Immature natural killer cell (primary cell): ENCODE data around the gene KANSL1. TPM values are rescaled to one million over a fixed set of nuclear protein-coding genes. Genes with fewer than 3 reads are reported as not detected.
"Not testable (repeated sequence)": the region's sequence is repeated elsewhere in the genome, so short reads cannot be mapped to it uniquely, and the experiment has no call there.

ENCODE experiments used
- DNase-seq, 3 donors: peaks; one replicate each; pipeline ENCODE4 v3.0.0; 2022; ENCODE audit warnings: mixed read lengths in 1 of 3
- H3K27ac Mint-ChIP-seq, 6 donors: one replicate each; pipeline ENCODE4 v1.8.0; 2020; ENCODE audit warnings: mixed read lengths in 6 of 6, mild to moderate bottlenecking in 5 of 6, inconsistent platforms in 4 of 6, moderate library complexity in 3 of 6
- H3K27me3 Mint-ChIP-seq, 3 donors: one replicate each; pipeline ENCODE4 v1.8.0; 2020 to 2021; ENCODE audit warnings: low read depth in 3 of 3, mild to moderate bottlenecking in 3 of 3, mixed read lengths in 3 of 3, moderate library complexity in 3 of 3, inconsistent platforms in 1 of 3
- H3K36me3 Mint-ChIP-seq, 3 donors: one replicate each; pipeline ENCODE4 v1.8.0; 2020; ENCODE audit warnings: mixed read lengths in 3 of 3, inconsistent platforms in 2 of 3, mild to moderate bottlenecking in 2 of 3
- H3K4me1 Mint-ChIP-seq, 2 donors: one replicate each; pipeline ENCODE4 v1.8.0; 2020; ENCODE audit warnings: inconsistent platforms in 2 of 2, mild to moderate bottlenecking in 2 of 2, mixed read lengths in 2 of 2, moderate library complexity in 1 of 2
- H3K4me3 Mint-ChIP-seq, 5 donors: one replicate each; pipeline ENCODE4 v1.8.0; 2020; ENCODE audit warnings: mild to moderate bottlenecking in 5 of 5, mixed read lengths in 5 of 5, inconsistent platforms in 3 of 5, moderate library complexity in 3 of 5
- H3K9me3 Mint-ChIP-seq, 6 donors: one replicate each; pipeline ENCODE4 v1.8.0; 2020; ENCODE audit warnings: mild to moderate bottlenecking in 6 of 6, mixed read lengths in 6 of 6, inconsistent platforms in 4 of 6, moderate library complexity in 3 of 6
- polyA plus RNA-seq, 3 donors: library from polyadenylated mRNA; unstranded; fragments of 300-500 nt; fragmentation: Illumina TruSeq; gene quantifications; one replicate each; pipeline ENCODE4 v1.2.3, GENCODE V29; 2021

KANSL1 gene
- polyA plus RNA-seq, 3 donors from 2014 or later, result 3.3 to 21.9 (median 8.6) TPM

- Mint-ChIP-seq H3K27me3 (no peaks in the 10 kb centered on the region), H3K36me3 (no peaks in the 10 kb centered on the region), H3K4me3 (peak overlapping the region in 4 of 5 donors; percentile 6 to 74 (median 24)), H3K27ac (peak overlapping the region; percentile 34 to 79 (median 58)), H3K9me3 (no peaks in the 10 kb centered on the region), H3K4me1 (peaks cover 89 to 98% of the 10 kb centered on the region in 2 donors)
- no peak for DNase-seq
These were observed 72.7 kb downstream of the KANSL1 start for GRCh38 chr17:46120537-46120936.

- Mint-ChIP-seq H3K27ac (peak overlapping the region in 4 of 6 donors; percentile 8 to 77 (median 68)), H3K36me3 (no peaks in the 10 kb centered on the region), H3K9me3 (no peaks in the 10 kb centered on the region), H3K27me3 (peaks cover 0 to 2% (median 0%) of the 10 kb centered on the region in 3 donors), H3K4me1 (peaks cover 90 to 98% of the 10 kb centered on the region in 2 donors), H3K4me3 (peak overlapping the region in 1 of 5 donors; percentile 39)
- no peak for DNase-seq
These were observed 73.2 kb downstream of the KANSL1 start for GRCh38 chr17:46120078-46120477.

- Mint-ChIP-seq H3K27ac (peak overlapping the region in 4 of 6 donors; percentile 6 to 46 (median 44)), H3K36me3 (no peaks in the 10 kb centered on the region), H3K9me3 (no peaks in the 10 kb centered on the region), H3K4me3 (peak overlapping the region in 1 of 5 donors; percentile 19), H3K4me1 (peaks cover 92 to 98% of the 10 kb centered on the region in 2 donors), H3K27me3 (peaks cover 0 to 3% (median 0%) of the 10 kb centered on the region in 3 donors)
- DNase-seq, result no peak
These were observed 74.3 kb downstream of the KANSL1 start for GRCh38 chr17:46118964-46119363.

GRCh38 chr17:46117850-46118696, 75.2 kb downstream of the KANSL1 start:
- H3K36me3 Mint-ChIP-seq, result no peaks in the 10 kb centered on the region
- DNase-seq, result no peak
- peaks cover 0 to 3% (median 0%) of the 10 kb centered on the region in 3 donors for H3K27me3 Mint-ChIP-seq
- peak overlapping the region in 5 of 6 donors; percentile 26 to 68 (median 49) for H3K27ac Mint-ChIP-seq
- no peaks in the 10 kb centered on the region for H3K9me3 Mint-ChIP-seq
- H3K4me1 Mint-ChIP-seq, result peaks cover 93 to 100% of the 10 kb centered on the region in 2 donors
- H3K4me3 Mint-ChIP-seq, result peak overlapping the region in 1 of 5 donors; percentile 14

GRCh38 chr17:46117117-46117516, 76.1 kb downstream of the KANSL1 start:
- peak overlapping the region in 1 of 5 donors; percentile 3 for H3K4me3 Mint-ChIP-seq
- peaks cover 91 to 95% of the 10 kb centered on the region in 2 donors for H3K4me1 Mint-ChIP-seq
- H3K36me3 Mint-ChIP-seq, result no peaks in the 10 kb centered on the region
- H3K27me3 Mint-ChIP-seq, result peaks cover 0 to 3% (median 0%) of the 10 kb centered on the region in 3 donors
- DNase-seq, result no peak
- H3K27ac Mint-ChIP-seq, result peak overlapping the region in 2 of 6 donors; percentile 13 to 24
- H3K9me3 Mint-ChIP-seq, result no peaks in the 10 kb centered on the region

GRCh38 chr17:46115699-46116098, 77.5 kb downstream of the KANSL1 start:
- no peak for DNase-seq
- Mint-ChIP-seq H3K9me3 (no peaks in the 10 kb centered on the region), H3K27ac (peak overlapping the region in 5 of 6 donors; percentile 4 to 56 (median 24)), H3K4me1 (peaks cover 88 to 94% of the 10 kb centered on the region in 2 donors), H3K27me3 (peaks cover 0 to 3% (median 0%) of the 10 kb centered on the region in 3 donors), H3K4me3 (peak overlapping the region in 4 of 5 donors; percentile 10 to 50 (median 38)), H3K36me3 (no peaks in the 10 kb centered on the region)

- not testable (repeated sequence) for H3K27me3 Mint-ChIP-seq, DNase-seq, H3K36me3 Mint-ChIP-seq, H3K9me3 Mint-ChIP-seq, H3K4me3 Mint-ChIP-seq
- peak overlapping the region in 1 of 6 donors; percentile 15 for H3K27ac Mint-ChIP-seq
- H3K4me1 Mint-ChIP-seq, result peaks cover 91 to 93% of the 10 kb centered on the region in 2 donors
These were observed 82.0 kb downstream of the KANSL1 start for GRCh38 chr17:46111236-46111635.

- H3K4me1 Mint-ChIP-seq, result peaks cover 90% of the 10 kb centered on the region in 2 donors
- no peak for DNase-seq
- peak overlapping the region in 3 of 6 donors; percentile 6 to 36 (median 19) for H3K27ac Mint-ChIP-seq
- no peaks in the 10 kb centered on the region for H3K36me3 Mint-ChIP-seq
- H3K4me3 Mint-ChIP-seq, result peak overlapping the region in 1 of 5 donors; percentile 5
- peaks cover 0 to 2% (median 0%) of the 10 kb centered on the region in 3 donors for H3K27me3 Mint-ChIP-seq
- H3K9me3 Mint-ChIP-seq, result no peaks in the 10 kb centered on the region
These were observed 83.0 kb downstream of the KANSL1 start for GRCh38 chr17:46110219-46110618.

GRCh38 chr17:46109603-46110189, 83.5 kb downstream of the KANSL1 start:
- peak overlapping the region in 1 of 5 donors; percentile 53 for H3K4me3 Mint-ChIP-seq
- no peaks in the 10 kb centered on the region for H3K9me3 Mint-ChIP-seq
- no peak overlapping the region for H3K27ac Mint-ChIP-seq
- no peaks in the 10 kb centered on the region for H3K36me3 Mint-ChIP-seq
- H3K4me1 Mint-ChIP-seq, result peaks cover 87 to 88% of the 10 kb centered on the region in 2 donors
- DNase-seq, result no peak
- no peaks in the 10 kb centered on the region for H3K27me3 Mint-ChIP-seq

GRCh38 chr17:46108550-46109110, 84.6 kb downstream of the KANSL1 start:
- H3K9me3 Mint-ChIP-seq, result no peaks in the 10 kb centered on the region
- H3K4me3 Mint-ChIP-seq, result peak overlapping the region in 2 of 5 donors; percentile 15 to 65
- H3K27me3 Mint-ChIP-seq, result no peaks in the 10 kb centered on the region
- peaks cover 86 to 88% of the 10 kb centered on the region in 2 donors for H3K4me1 Mint-ChIP-seq
- peak overlapping the region; percentile 7 to 78 (median 38) for H3K27ac Mint-ChIP-seq
- H3K36me3 Mint-ChIP-seq, result no peaks in the 10 kb centered on the region
- DNase-seq, result no peak

- no peaks in the 10 kb centered on the region for H3K36me3 Mint-ChIP-seq
- H3K4me1 Mint-ChIP-seq, result peaks cover 85 to 88% of the 10 kb centered on the region in 2 donors
- H3K9me3 Mint-ChIP-seq, result no peaks in the 10 kb centered on the region
- H3K27me3 Mint-ChIP-seq, result no peaks in the 10 kb centered on the region
- peak overlapping the region in 5 of 6 donors; percentile 7 to 78 (median 41) for H3K27ac Mint-ChIP-seq
- peak overlapping the region in 1 of 5 donors; percentile 65 for H3K4me3 Mint-ChIP-seq
- DNase-seq, result no peak
These were observed 85.1 kb downstream of the KANSL1 start for GRCh38 chr17:46108120-46108519.

GRCh38 chr17:46106966-46107644, 86.1 kb downstream of the KANSL1 start:
- H3K36me3 Mint-ChIP-seq, result no peaks in the 10 kb centered on the region
- DNase-seq, result no peak
- H3K9me3 Mint-ChIP-seq, result no peaks in the 10 kb centered on the region
- peaks cover 87 to 93% of the 10 kb centered on the region in 2 donors for H3K4me1 Mint-ChIP-seq
- no peaks in the 10 kb centered on the region for H3K27me3 Mint-ChIP-seq
- peak overlapping the region; percentile 2 to 78 (median 45) for H3K27ac Mint-ChIP-seq
- peak overlapping the region in 2 of 5 donors; percentile 14 to 26 for H3K4me3 Mint-ChIP-seq

- H3K4me3 Mint-ChIP-seq, result peak overlapping the region in 3 of 5 donors; percentile 12 to 30 (median 14)
These were observed 90.4 kb downstream of the KANSL1 start for GRCh38 chr17:46102806-46103205.

More at GRCh38 chr17:46102806-46103205, 90.4 kb downstream of the KANSL1 start:
- H3K9me3 Mint-ChIP-seq, H3K27me3 Mint-ChIP-seq, H3K36me3 Mint-ChIP-seq, DNase-seq: not testable (repeated sequence)
- H3K27ac Mint-ChIP-seq, result peak overlapping the region in 5 of 6 donors; percentile 12 to 68 (median 43)
- peaks cover 81 to 93% of the 10 kb centered on the region in 2 donors for H3K4me1 Mint-ChIP-seq
